HG02884 (cell line): Measurements from ENCODE around the gene COX6A1.
"Not testable (repeated sequence)": the region's sequence is repeated elsewhere in the genome, so short reads cannot be mapped to it uniquely, and the experiment has no call there.

ENCODE experiments used
- ATAC-seq: cut with Tn5 transposase; IDR thresholded peaks from one replicate; pipeline ENCODE4 v1.9.1; 2021; ENCODE audit warnings: mild to moderate bottlenecking, moderate library complexity; ENCODE audit not compliant: unreplicated experiment

The COX6A1 gene

DNA sequence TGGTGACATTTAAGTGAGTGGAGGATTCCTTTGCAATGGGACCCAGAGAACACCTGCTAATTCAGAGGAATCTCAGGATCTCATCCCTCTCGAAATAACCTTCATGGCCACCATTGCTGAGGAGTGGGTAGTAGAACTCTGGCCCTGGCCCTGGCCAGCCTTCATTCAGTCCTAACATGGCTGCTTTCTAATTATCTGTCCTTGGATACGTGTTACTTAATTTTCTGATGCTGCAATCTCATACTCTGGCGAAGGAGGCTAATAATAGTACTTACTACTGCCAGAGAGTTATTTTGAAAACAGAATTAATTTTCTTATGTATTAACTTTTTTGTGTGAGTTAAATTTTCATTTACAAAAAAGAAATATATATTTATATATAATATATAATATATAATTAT lies 12.1 kb upstream of the COX6A1 start:
- ATAC-seq: no peak

DNA sequence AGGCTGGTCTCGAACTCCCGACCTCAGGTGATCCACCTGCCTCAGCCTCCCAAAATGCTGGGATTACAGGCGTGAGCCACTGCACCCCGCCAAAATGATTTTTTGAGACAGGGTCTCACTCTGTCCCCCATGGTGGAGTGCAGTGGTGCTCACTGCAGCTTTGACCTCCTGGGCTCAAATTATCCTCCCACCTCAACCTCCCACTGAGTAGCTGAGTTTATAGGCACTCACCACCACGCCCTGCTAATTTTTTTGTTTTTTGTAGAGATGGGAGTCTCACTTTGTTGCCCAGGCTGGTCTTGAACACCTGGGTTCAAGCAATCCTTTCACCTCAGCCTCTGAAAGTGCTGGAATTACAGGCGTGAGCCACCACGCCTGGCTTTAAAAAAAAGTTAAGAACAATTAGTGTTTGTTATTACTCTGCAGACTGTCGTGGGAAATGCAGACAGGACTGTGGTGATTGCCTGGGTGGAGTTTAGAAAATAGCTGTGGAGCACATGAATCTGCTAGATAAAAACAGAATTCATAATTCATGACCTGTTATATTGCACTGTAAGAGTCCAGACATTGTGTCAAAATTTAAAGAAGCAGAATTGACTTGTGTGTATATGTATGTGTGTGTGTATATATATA lies 9.2 kb upstream of the COX6A1 start:
- ATAC-seq: no peak

DNA sequence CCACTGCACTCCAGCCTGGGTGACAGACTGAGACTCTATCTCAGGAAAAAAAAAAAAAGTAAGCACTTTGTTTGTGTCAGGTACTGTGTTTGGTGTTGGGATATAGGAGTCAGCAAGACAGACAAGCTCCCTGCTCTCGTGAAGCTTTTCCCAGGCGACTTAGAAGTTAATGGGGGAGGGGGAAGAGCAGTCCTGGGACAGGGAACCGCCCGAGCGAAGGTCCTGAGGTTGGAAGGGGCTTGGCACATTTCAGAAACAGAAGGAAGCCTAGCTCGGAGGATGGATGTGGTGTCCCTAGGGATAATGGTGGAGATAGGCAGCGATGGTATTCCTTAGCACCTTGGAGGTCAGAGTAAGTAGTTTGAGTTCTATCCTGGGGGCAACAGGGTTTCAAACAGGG lies 8.5 kb upstream of the COX6A1 start:
- ATAC-seq: no peak

DNA sequence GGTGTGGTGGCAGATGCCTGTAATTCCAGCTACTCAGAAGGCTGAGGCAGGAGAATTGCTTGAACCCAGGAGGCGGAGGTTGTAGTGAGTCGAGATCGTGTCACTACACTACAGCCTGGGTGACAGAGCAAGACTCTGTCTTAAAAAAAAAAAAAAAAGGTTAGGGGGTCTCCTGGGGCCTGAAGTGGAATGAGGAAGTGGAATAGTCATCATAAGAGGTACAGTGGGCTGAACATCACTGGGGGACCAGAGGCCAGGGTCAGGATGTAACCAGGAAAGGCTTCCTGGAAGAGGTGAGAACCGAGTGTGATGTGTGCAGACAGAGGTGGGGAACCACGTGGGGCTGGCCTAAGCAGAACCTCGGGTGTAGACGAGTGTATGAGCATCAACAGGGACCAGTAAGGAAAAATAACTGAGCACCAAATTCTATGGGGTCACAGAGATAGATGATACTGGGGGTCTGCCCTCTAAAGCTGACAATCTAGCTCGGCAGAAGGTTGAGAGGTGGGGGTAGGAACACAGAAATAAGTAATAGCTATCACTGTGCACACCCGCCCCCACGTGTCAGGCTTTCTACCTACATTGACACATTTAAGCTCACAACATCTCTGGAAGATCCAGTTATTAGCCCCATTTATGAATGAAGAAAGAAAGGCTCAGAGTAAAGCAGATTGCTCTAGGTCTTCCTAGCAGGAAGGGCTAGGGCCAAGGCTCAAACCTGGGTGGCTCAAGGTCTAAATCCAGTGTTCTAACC lies 5.0 kb upstream of the COX6A1 start:
- no peak for ATAC-seq

DNA sequence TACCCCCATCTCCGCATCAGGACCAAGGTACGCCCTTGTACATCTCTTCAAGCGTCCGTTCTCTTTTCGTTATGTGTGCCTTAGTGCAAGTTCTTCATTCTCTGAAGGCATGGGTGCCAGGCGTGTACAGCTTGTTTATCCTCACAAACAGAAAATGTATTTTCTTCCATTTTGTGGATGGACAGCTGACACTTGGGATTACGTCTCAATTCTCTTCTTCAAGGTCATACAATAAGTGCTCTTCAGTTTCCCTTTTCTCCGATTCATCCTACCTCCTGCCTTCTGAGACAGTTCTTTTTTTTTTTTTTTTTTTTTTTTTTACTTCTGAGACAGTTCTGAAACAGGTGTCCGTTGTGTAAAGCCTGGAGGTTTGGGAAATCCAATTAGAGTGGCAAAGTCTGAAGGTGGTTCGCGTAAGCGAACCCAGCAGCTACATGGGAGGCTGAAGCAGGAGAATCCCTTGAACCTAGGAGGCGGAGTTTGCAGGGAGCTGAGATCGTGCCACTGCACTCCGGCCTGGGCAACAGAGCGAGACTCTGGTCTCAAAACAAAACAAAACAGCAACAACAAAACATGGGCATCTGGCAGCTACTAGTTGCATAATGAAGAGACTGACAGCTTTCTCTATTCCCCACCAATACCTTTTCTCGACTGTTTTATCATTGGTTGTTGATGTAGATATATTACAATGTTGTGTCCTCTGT lies 734 bp downstream of the COX6A1 start:
- ATAC-seq: no peak

DNA sequence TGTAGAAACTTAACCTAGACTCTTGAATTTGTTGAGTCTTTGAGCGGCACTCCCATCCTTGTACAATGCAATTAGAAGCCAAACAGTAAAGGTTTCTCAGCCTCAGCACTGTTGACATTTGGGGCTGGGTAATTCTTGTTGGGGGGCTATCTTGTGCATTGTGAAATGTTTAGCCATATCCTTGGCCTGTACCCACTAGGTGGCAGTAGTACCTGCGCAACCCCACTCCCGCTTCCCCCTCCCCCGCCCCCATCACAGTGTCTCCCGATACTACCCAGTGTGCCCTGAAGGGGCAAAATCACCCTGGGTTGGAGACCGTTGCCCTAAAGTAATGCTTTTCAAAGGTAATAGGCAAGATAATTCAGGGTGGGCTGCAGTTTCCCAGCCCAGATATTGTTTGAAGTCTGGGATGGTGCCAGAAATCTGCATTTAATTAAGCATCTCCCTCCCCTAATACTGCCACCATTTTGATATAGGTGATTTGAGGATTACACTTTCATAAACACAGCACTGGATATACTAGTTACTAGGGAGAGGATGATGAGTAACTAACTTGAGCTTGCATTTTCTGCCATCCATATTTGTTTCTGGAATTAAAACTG lies 1.8 kb downstream of the COX6A1 start:
- ATAC-seq: no peak

DNA sequence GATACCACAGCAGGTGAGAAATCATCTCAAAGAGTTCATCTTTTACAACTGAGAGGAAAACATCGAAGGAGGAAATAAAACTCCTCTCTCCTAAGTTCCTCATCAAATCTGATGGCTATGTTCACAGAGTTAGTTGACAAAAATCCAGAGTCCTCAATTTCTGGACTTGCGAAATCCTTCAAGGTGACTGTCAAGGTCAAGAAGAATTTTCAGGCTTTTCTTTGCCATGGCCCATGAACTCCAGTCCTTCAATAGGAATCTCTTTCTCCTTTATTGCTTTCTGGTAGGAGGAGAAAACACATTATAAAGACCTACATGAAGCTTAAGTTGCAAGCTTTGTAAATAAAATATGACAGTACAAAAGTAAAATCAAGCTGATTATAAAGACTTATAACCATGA lies 6.8 kb downstream of the COX6A1 start:
- no peak for ATAC-seq

DNA sequence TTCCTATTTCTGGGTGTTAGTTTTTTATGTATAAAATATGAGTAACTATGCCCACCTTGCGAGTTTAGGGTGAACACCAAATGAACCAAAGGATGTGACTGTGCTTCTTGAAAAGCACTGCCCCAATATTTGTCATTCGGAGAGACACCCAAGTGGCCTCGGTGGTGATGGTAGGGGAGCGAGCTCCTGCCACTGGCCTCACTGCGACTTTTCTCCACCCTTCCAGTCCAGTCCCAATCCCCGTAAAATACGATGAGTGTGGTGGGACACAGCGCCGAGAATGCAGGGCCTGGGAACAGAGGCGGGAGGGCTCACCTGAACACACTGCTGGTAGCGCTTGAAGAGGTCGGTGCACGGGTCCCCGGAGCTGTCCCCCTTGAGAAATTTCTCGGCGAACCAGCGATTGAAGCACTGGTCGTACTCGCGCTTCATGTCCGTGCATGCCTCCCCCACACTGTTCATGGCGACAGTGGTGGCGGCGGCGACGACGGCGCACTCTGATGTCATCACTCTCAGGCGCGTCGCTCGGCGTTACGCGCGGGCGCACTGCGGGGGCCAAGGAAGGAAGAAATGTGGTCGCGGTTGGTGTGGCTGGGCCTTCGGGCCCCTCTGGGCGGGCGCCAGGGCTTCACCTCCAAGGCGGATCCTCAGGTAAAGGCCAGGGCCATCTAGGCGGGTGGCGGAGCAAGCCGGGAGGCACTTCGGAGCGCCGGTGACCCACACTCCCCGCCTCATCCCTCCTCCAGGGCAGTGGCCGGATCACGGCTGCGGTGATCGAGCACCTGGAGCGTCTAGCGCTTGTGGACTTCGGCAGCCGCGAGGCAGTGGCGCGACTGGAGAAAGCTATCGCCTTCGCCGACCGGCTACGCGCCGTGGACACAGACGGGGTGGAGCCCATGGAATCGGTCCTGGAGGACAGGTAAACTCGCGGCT lies 8.3 kb downstream of the COX6A1 start, which contains the start of the genes GATC and TRIAP1:
TSS of gene GATC (plus strand) at position 534 of the 933 bp plus-strand sequence. CDS start at position 571, 37 bp downstream.
TSS of gene TRIAP1 (minus strand) at position 474 of the 933 bp plus-strand sequence. CDS start at position 462, 12 bp downstream.
- ATAC-seq: peak; percentile 88

DNA sequence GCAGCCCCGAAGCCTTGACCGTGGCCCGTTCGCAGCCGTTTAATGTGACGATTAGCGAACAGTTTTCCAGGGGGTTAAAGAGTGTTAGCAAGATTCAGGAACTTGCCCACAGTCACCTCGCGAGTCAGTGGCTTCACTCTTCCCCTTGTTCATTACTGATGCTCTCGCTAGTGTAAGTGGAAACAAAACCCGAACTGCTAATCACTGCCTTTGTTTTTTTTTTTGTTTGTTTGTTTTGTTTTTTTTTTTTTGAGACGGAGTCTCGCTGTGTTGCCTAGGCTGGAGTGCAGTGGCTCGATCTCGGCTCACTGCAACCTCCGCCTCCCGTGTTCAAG lies 8.9 kb downstream of the COX6A1 start:
- not testable (repeated sequence) for ATAC-seq

DNA sequence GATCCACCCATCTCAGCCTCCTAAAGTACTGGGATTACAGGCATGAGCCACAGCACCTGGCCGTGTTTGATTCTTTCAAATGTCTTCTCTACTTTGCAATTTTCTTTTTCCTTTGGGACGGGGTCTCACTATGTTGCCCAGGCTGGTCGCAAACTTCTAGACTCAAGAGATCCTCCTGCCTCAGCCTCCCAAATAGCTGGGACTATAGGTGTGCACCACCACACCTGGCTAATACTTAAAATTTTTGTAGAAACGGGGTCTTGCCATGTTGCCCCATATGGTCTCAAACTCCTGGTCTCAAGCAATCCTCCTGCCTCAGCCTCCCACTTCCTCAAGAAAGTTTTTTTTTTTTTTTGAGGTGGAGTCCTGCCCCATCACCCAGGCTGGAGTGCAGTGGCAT lies 10.1 kb downstream of the COX6A1 start:
- ATAC-seq: no peak

DNA sequence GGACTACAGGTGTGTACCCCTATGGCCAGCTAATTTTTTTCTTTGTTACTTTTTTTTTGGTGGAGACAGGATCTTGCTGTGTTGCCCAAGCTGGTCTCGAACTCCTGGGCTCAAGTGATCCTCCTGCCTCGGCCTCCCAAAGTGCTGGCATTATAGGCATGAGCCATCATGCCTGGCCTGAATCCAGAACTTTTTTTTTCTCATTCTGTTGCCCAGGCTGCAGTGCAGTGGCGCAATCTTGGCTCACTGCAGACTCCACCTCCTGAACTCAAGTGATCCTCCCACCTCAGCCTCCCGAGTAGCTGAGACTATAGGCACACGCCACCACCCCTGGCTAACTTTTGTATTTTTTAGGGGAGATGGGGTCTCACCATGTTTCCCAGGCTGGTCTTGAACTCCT lies 14.6 kb downstream of the COX6A1 start:
- not testable (repeated sequence) for ATAC-seq

DNA sequence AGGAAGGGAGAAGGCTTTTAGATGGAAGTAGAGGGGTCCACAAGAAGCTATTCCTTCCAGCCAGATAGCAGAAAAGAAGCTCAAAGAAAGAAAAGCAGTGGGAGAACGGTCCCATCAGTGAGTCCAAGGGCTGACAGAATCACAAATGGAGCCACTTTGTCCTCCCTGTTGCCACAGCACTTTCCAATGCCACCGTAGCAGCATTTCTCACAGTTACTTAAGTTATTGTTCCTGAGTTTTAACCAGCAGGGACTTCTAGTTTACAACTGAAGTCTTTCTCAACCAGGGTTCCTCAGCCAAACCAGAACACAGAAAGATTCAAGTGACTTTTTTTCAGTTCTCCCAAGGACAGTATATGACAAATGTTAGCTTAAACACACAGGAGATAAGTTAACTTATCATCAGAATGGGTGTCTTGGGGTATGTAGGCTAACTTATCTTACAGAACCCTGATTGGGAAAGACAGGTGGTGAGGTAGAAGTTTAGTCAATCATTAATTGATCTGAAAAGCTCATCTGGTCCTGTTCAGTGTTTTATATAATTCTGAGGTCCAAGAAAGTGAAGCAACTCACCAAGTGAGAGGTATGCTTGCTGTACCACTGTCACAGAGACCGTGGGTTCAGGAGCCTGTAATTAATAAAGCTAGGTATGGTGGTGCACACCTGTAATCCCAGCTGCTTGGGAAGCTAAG lies 15.3 kb downstream of the COX6A1 start:
- no peak for ATAC-seq

DNA sequence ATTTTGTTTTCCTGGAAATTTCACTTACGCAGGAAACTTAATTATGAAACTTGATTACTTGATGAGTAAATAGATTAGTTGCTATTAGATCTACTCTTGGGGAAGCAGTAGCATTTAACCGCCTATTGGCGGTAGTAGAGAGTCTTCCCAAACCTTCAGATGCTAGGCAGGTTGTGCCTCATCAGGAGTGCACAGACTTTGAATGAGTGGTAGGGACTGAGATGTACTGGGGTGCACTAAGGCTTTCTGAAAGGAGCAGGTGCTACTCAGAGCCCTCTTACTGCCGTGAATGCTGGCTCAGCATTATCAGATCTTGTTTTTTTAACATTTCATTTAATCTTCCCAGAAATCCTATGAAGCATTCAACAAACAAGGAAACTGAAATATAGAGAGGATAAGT lies 16.1 kb downstream of the COX6A1 start:
- ATAC-seq: peak; percentile 59

DNA sequence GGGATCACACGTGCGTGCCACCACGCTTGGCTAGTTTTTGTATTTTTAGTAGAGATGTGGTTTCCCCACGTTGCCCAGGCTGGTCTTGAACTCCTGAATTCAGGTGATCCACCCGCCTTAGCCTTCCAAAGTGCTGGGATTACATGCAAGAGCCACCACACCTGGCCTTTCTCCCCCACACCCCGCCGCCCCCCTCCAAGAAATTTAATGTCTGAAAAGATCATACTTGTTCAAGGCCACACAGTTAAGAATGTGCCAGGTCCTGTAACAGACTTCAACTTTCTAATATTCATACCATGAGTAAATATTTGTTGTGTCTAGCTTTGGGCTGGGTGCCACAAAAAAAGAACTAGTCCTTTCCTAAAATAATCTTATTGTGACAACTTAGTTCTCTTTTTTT lies 17.4 kb downstream of the COX6A1 start:
- ATAC-seq: no peak

DNA sequence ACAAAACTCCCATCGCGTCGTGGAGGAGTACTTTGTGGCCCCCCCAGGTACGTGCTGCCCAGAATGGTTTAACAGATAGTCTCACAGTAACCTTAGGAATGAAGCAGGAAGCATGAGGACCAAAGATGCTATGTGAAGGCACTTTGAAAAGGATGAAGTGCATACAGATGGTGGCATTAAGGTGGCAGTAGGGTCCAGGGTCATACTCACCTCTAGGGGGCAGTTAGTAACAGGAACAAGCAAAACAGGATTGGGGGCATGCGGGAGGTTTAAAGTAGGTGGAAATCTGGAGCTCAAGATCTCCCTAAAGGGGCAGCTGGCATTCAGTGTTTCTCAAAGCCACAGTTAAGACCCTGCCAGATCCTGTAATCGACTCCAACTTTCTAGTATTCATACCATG lies 19.2 kb downstream of the COX6A1 start:
- no peak for ATAC-seq

DNA sequence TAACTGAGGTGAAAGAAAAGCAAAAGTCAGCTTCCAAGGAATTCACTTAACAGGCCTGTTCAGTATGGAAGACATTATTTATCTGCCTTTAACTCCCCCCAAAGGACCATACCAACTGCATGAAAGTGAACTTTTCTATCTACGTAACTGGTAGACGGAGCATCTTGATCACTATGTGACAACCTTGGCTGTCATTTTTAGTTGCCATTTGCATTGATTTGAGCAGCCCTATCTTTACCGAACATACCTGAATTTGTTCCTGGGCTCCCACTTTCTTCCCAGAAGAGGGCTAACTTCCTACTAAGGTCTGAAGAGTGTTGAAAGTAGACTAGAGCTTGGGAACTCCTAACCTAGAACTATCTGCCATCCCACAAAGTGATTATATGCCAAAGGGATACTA lies 22.2 kb downstream of the COX6A1 start:
- no peak for ATAC-seq

DNA sequence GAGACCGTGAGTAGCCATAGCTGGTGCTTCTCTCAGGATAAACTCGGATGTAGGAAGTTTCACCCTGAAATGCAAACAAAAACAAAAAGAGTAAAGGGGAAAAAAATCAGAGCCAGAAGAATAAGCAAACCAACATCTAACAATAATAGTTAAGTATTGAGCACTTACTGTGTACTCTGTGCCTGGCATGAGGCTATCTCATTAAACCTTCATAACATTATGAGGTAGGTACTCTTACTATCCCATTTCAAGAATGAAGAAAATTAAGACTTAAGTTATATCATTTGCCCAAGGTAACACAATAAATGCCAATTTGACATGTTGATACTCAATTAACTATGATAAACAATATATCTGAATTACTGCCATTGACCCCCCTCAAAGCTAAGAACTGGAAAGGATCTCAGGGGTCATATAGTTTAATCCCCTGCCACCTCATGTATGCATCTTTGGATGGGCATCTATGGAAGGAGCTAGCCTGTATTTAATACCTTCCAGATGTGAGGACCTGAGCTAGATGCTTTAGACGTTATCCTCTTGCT lies 24.3 kb downstream of the COX6A1 start:
- ATAC-seq: no peak

DNA sequence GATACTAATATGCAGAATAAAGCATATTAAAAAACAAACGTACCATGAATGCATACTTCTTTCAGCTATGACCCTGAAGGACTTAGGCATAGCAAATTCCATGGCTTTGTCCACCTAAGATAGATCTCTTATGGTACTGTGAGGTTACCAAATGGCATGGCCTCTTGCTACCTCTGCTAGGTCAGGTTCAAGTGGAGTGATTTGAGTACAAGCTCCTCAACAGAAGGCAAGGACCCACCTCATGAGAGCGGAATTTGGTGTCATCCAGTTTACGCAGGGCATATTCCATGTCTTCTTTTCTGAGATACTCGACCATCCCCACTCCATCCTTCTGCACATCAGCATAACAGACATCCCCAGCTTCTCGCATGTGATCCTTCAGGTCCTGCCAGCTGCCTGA lies 25.8 kb downstream of the COX6A1 start:
- ATAC-seq: no peak

DNA sequence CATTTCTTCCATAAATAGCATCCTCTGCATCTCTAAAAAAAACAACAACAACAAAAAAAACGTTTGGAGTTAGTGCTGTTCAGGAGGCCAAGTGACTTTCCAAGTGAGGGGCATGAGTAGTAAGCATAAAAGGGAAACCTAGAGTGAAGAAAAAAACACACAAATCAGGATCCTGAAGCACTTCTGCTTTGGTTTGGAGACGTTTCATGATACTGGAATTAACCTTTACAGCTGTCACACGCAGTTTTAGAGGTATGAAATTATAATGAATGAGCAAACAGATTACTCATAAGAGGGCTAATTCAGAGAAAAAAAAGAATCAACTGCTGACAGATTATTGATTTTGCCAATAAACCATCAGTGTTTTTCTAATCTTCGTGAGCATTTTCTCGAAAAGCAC lies 27.8 kb downstream of the COX6A1 start:
- ATAC-seq: no peak
